ENCODE data around the gene PROK2.

Gene PROK2

GRCh38 chr3:71786217-71786549, 1.2 kb upstream of the PROK2 start:
- no peak for DNase-seq

GRCh38 chr3:71785532-71786216, 726 bp upstream of the PROK2 start:
- DNase-seq, result no peak

GRCh38 chr3:71784201-71784913, 591 bp downstream of the PROK2 start:
- DNase-seq, result no peak

- DNase-seq, result no peak
Measured at GRCh38 chr3:71783152-71783551, 1.8 kb downstream of the PROK2 start.

GRCh38 chr3:71780430-71780829, 4.5 kb downstream of the PROK2 start:
- no peak for DNase-seq

GRCh38 chr3:71779674-71780377, 5.1 kb downstream of the PROK2 start:
- no peak for DNase-seq

GRCh38 chr3:71778353-71778752, 6.6 kb downstream of the PROK2 start:
- no peak for DNase-seq

- no peak for DNase-seq
Measured at GRCh38 chr3:71776538-71776937, 8.4 kb downstream of the PROK2 start.

GRCh38 chr3:71771884-71772283, 13.1 kb downstream of the PROK2 start:
- DNase-seq, result no peak

- DNase-seq, result no peak
Measured at GRCh38 chr3:71771126-71771525, 13.8 kb downstream of the PROK2 start.

GRCh38 chr3:71763426-71763825, 21.5 kb downstream of the PROK2 start:
- DNase-seq, result no peak

- no peak for DNase-seq
Measured at GRCh38 chr3:71760140-71760539, 24.8 kb downstream of the PROK2 start.

GRCh38 chr3:71759401-71759800, 25.5 kb downstream of the PROK2 start:
- DNase-seq, result no peak

GRCh38 chr3:71758091-71758490, 26.9 kb downstream of the PROK2 start:
- DNase-seq, result no peak

GRCh38 chr3:71754610-71755253, 30.2 kb downstream of the PROK2 start:
- DNase-seq, result no peak

GRCh38 chr3:71753701-71754609, 31.0 kb downstream of the PROK2 start, which contains the start of gene GPR27:
Gene GPR27, plus strand, starts transcription at chr3:71753855. Its CDS starts 195 bp downstream, at chr3:71754050.
- peak; percentile 42 for DNase-seq

GRCh38 chr3:71752831-71753700, 31.9 kb downstream of the PROK2 start:
- no peak for DNase-seq

- no peak for DNase-seq
Measured at GRCh38 chr3:71751602-71752001, 33.3 kb downstream of the PROK2 start.

- DNase-seq, result no peak
Measured at GRCh38 chr3:71744738-71745137, 40.2 kb downstream of the PROK2 start.

GRCh38 chr3:71742621-71743020, 42.3 kb downstream of the PROK2 start:
- no peak for DNase-seq

GRCh38 chr3:71734881-71735280, 50.1 kb downstream of the PROK2 start:
- no peak for DNase-seq

Data from activated CD4-positive, CD25-positive, alpha-beta regulatory T cell treated with anti-CD3 and anti-CD28 coated beads, Interleukin-2, amount 50 U/mL, for 72 hours (primary cell).